Trophoblast cell (in vitro differentiated cells and primary cell): Measurements from ENCODE around the gene C11orf86.

Experiments
- DNase-seq, 2 donors: peaks; one replicate each; pipeline ENCODE4 v3.0.0-alpha.2; 2016
- H2AFZ ChIP-seq: 2 replicates; pipeline ENCODE4 v1.6.1; 2013; ENCODE audit warnings: low read length, moderate library complexity, mild to moderate bottlenecking; ENCODE audit not compliant: insufficient read depth, poor library complexity
- H2AK5ac ChIP-seq: 2 replicates; pipeline ENCODE4 v1.6.1; 2013; ENCODE audit warnings: mild to moderate bottlenecking, low read length
- H2BK120ac ChIP-seq: 2 replicates; pipeline ENCODE4 v1.6.1; 2013; ENCODE audit warnings: low read length, mild to moderate bottlenecking, moderate library complexity; ENCODE audit not compliant: insufficient read depth, poor library complexity
- H2BK12ac ChIP-seq: 2 replicates; pipeline ENCODE4 v1.6.1; 2013; ENCODE audit warnings: mild to moderate bottlenecking, low read length, moderate library complexity
- H2BK5ac ChIP-seq: 2 replicates; pipeline ENCODE4 v1.6.1; 2013; ENCODE audit warnings: low read length, low read depth, moderate library complexity, mild to moderate bottlenecking; ENCODE audit not compliant: poor library complexity
- H3K14ac ChIP-seq: 2 replicates; pipeline ENCODE4 v1.6.1; 2013; ENCODE audit warnings: mild to moderate bottlenecking, low read length
- H3K18ac ChIP-seq: 2 replicates; pipeline ENCODE4 v1.6.1; 2013; ENCODE audit warnings: mild to moderate bottlenecking, low read length
- H3K23ac ChIP-seq: 2 replicates; pipeline ENCODE4 v1.6.1; 2013; ENCODE audit warnings: low read length
- H3K27ac ChIP-seq: 2 replicates; pipeline ENCODE4 v1.5.1; 2013; ENCODE audit warnings: low read depth, mild to moderate bottlenecking, inconsistent platforms, low read length, moderate library complexity
- H3K27me3 ChIP-seq: 2 replicates; pipeline ENCODE4 v1.6.1; 2013; ENCODE audit warnings: inconsistent platforms, mild to moderate bottlenecking, low read length, moderate library complexity; ENCODE audit not compliant: insufficient read depth
- H3K36me3 ChIP-seq, 2 experiments: 1 replicate in 1 of 2; 2 replicates in 1 of 2; pipeline ENCODE4 v1.6.1; 2013; ENCODE audit warnings: low read length in 2 of 2, mild to moderate bottlenecking in 2 of 2, moderate library complexity in 1 of 2; ENCODE audit not compliant: insufficient read depth in 2 of 2, control insufficient read depth in 1 of 2
- H3K4ac ChIP-seq: 2 replicates; pipeline ENCODE4 v1.6.1; 2013; ENCODE audit warnings: low read depth, mild to moderate bottlenecking, low read length, moderate library complexity
- H3K4me1 ChIP-seq, 2 experiments: 1 replicate in 1 of 2; 2 replicates in 1 of 2; pipeline ENCODE4 v1.6.1; 2013; ENCODE audit warnings: low read length in 2 of 2, mild to moderate bottlenecking in 2 of 2, moderate library complexity in 1 of 2; ENCODE audit not compliant: insufficient read depth in 2 of 2, control insufficient read depth in 1 of 2
- H3K4me2 ChIP-seq: 2 replicates; pipeline ENCODE4 v1.6.1; 2013; ENCODE audit warnings: inconsistent platforms, mild to moderate bottlenecking, low read length, moderate library complexity
- H3K4me3 ChIP-seq: 2 replicates; pipeline ENCODE4 v1.5.1; 2013; ENCODE audit warnings: mild to moderate bottlenecking, low read depth, low read length, inconsistent platforms
- H3K79me1 ChIP-seq: one replicate; pipeline ENCODE4 v1.6.1; 2013; ENCODE audit warnings: low read length
- H3K79me2 ChIP-seq: 2 replicates; pipeline ENCODE4 v1.6.1; 2013; ENCODE audit warnings: low read length, mild to moderate bottlenecking; ENCODE audit not compliant: control insufficient read depth, insufficient read depth, poor library complexity
- H3K9ac ChIP-seq: 2 replicates; pipeline ENCODE4 v1.6.1; 2013; ENCODE audit warnings: mild to moderate bottlenecking, low read length
- H3K9me3 ChIP-seq: 2 replicates; pipeline ENCODE4 v1.6.1; 2013; ENCODE audit warnings: low read depth, mild to moderate bottlenecking, control low read depth, inconsistent platforms, low read length; ENCODE audit not compliant: insufficient read depth
- H4K12ac ChIP-seq: 2 replicates; pipeline ENCODE4 v1.6.1; 2013; ENCODE audit warnings: low read depth, mild to moderate bottlenecking, low read length, moderate library complexity
- H4K8ac ChIP-seq: 2 replicates; pipeline ENCODE4 v1.6.1; 2013; ENCODE audit warnings: low read depth, mild to moderate bottlenecking, low read length, moderate library complexity
- H4K91ac ChIP-seq: one replicate; pipeline ENCODE4 v1.6.1; 2013; ENCODE audit warnings: low read depth, mild to moderate bottlenecking, low read length, moderate library complexity
- WGBS: extraction: QIAGEN DNeasy Blood & Tissue Kit; methylation state at CpG from one replicate; pipeline ENCODE4 v1.1.7; 2013; ENCODE audit warnings: missing lambda C conversion rate; ENCODE audit not compliant: insufficient read length, insufficient coverage; ENCODE audit errors: extremely low coverage; 5-methylcytosine and 5-hydroxymethylcytosine counted together

C11orf86 gene

DNA sequence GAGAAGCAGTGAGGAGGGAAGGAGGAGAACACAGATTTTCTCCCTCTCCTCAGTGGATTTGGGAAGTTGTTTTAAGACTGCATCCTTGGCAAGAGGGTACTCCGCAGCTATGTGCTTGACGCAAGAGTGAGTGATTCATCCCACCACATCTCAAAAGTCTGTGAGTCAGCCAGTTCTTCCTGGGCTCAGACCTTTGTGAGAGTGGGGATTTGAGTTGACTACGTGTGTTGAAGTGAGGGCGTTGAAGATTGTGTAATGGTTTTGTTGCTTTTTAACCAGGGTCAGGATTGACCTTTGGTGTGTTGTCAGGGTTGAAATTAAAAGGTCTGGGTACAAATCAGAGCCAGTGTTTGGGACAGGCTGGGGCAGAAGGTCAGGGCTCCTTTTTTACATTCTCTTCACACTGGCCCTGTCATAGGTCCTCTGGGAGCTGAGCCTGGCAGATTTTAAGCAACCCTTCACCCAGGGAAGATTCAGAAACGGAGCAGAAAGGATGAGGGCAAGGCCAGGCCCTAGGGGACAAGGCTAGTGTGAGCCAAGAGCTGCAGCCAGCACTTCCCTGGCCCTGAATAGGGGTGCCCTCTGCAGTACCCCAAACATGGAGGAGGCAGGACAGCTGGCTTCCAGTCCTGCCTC, 4.2 kb upstream of the C11orf86 start:
- WGBS, result 100% methylated on average over 2 of the region's 5 CpGs
- H3K9me3 ChIP-seq, result no peaks in the 10 kb centered on the region

DNA sequence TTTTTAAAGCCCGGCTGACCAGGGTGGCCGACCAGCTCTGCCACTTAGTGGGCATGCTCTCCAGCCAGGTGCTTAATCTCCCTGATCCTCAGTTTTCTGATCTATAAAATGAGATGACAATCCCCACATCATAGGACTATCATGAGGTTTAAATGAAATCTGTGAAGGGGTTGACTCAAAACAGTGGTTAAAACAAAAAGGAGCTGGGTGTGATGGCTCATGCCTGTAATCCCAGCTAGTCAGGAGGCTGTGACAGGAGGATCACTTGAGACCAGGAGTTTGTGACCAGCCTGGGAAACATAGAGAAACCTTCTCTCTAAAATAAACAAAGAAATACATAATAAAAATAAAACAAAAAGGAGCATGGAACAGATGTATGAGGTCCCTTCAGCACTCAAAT, 3.6 kb upstream of the C11orf86 start:
- no peak overlapping the region for H2BK5ac ChIP-seq
- H2AK5ac ChIP-seq, result no peak overlapping the region
- no peak overlapping the region for H3K14ac ChIP-seq
- H2AFZ ChIP-seq, result no peak overlapping the region
- no peak overlapping the region for H3K9ac ChIP-seq
- no peak overlapping the region for H3K18ac ChIP-seq
- H3K4me3 ChIP-seq, result no peak overlapping the region
- no peak overlapping the region for H3K4ac ChIP-seq
- no peak overlapping the region for H2BK12ac ChIP-seq
- no peaks in the 10 kb centered on the region for H3K79me2 ChIP-seq
- H3K23ac ChIP-seq, result no peak overlapping the region
- H3K27ac ChIP-seq, result no peak overlapping the region
- H4K8ac ChIP-seq, result no peak overlapping the region
- DNase-seq, result no peak
- H3K79me1 ChIP-seq, result no peaks in the 10 kb centered on the region
- no peak overlapping the region for H3K4me2 ChIP-seq
- H4K12ac ChIP-seq, result no peak overlapping the region
- H4K91ac ChIP-seq, result no peak overlapping the region
- H3K27me3 ChIP-seq, result no peaks in the 10 kb centered on the region
- no peaks in the 10 kb centered on the region for H3K9me3 ChIP-seq
- WGBS, result no CpG with 5 or more reads among the region's 2 CpGs
- peaks cover 3% of the 10 kb centered on the region in 2 experiments for H3K4me1 ChIP-seq
- no peaks in the 10 kb centered on the region for H3K36me3 ChIP-seq
- no peak overlapping the region for H2BK120ac ChIP-seq

More for the DNA sequence above, 4.2 kb upstream of the C11orf86 start:
- Histone ChIP-seq H2BK12ac (no peak overlapping the region), H3K4me1 (peaks cover 3% of the 10 kb centered on the region in 2 experiments), H3K18ac (no peak overlapping the region), H3K9ac (no peak overlapping the region), H3K14ac (no peak overlapping the region), H3K4ac (no peak overlapping the region), H3K79me1 (no peaks in the 10 kb centered on the region), H3K4me2 (no peak overlapping the region), H4K91ac (no peak overlapping the region), H2BK5ac (no peak overlapping the region), H4K8ac (no peak overlapping the region), H3K23ac (no peak overlapping the region), H2AFZ (no peak overlapping the region), H4K12ac (no peak overlapping the region), H3K36me3 (no peaks in the 10 kb centered on the region), H3K79me2 (no peaks in the 10 kb centered on the region), H3K27me3 (no peaks in the 10 kb centered on the region), H3K27ac (no peak overlapping the region), H3K4me3 (no peak overlapping the region), H2AK5ac (no peak overlapping the region), H2BK120ac (no peak overlapping the region)
- peak; percentile 80 to 86 for DNase-seq

DNA sequence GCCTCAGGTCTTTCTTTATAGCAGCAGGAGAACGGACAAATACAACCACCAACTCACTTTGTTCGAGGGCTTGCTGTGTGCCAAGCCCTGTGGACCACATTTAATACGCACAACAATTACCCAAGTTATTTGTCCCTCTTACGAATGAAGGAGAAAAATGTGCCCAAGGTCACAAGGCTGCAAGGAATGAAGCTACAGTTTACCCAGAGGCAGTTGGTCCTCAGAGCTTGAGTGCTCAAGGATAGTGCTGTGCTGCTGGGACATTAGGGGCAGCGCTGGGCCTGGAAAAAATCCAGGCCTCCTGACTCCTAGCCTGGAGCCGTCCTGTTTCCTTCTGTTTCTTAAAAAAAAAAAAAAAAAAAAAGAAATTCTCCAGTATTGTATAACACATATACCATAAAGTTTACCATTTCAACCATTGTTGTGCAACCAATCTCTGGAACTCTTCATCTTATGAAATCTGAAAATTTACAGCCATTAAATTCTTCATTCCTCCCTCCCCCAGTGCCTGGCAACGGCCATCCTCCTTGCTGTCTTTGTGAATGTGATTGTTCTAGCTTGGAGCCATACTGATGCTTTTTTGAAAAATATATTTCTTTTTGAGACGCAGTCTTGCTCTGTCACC, 1.0 kb upstream of the C11orf86 start:
- H3K4me3 ChIP-seq, result no peak overlapping the region
- no peak overlapping the region for H3K27ac ChIP-seq
- H3K27me3 ChIP-seq, result no peaks in the 10 kb centered on the region
- peaks cover 3% of the 10 kb centered on the region for H3K9me3 ChIP-seq
- H2BK12ac ChIP-seq, result no peak overlapping the region
- no peaks in the 10 kb centered on the region for H3K79me2 ChIP-seq
- no peak overlapping the region for H4K12ac ChIP-seq
- H2BK120ac ChIP-seq, result no peak overlapping the region
- no peak overlapping the region for H3K4me2 ChIP-seq
- no peak overlapping the region for H3K23ac ChIP-seq
- H3K79me1 ChIP-seq, result no peaks in the 10 kb centered on the region
- no peak overlapping the region for H3K14ac ChIP-seq
- no peak for DNase-seq
- H2BK5ac ChIP-seq, result no peak overlapping the region
- no peak overlapping the region for H3K18ac ChIP-seq
- no peak overlapping the region for H2AK5ac ChIP-seq
- no peak overlapping the region for H3K9ac ChIP-seq
- no peak overlapping the region for H2AFZ ChIP-seq
- no peak overlapping the region for H3K4ac ChIP-seq
- no peaks in the 10 kb centered on the region for H3K36me3 ChIP-seq
- no peak overlapping the region for H4K8ac ChIP-seq
- H4K91ac ChIP-seq, result no peak overlapping the region
- peaks cover 3% of the 10 kb centered on the region in 2 experiments for H3K4me1 ChIP-seq
- WGBS, result no CpG with 5 or more reads among the region's 8 CpGs

DNA sequence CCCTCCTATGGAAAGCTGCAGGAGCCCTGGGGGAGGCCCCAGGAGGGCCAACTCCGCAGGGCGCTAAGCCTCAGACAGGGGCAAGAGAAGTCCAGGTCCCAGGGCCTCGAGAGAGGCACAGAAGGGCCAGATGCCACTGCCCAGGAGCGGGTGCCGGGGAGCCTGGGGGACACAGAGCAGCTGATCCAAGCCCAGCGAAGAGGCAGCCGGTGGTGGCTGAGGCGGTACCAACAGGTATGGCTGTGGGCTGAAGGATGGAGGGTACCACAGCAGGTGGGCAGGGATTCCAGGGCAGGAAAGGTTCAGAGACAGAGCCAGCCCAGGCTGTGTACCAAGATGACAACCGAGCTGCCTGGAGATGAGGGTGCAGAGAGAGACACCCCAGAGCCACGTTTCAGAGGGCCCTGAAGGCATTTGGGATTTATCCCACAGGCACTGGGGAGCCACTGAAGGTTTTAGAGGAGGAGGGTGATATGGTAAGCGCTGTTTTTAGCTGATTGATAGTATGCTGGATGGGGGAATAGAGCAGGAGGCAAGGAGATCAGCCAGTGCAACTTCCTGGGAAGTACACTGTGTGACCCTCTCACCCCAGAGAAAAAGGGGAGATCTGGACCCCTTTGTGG, 412 bp downstream of the C11orf86 start:
- Histone ChIP-seq H4K8ac (no peak overlapping the region), H3K18ac (no peak overlapping the region), H3K4me1 (peaks cover 3% of the 10 kb centered on the region in 2 experiments), H2BK5ac (no peak overlapping the region), H3K4me3 (no peak overlapping the region), H3K9me3 (peaks cover 3% of the 10 kb centered on the region), H3K27ac (no peak overlapping the region), H2AFZ (no peak overlapping the region), H2BK120ac (no peak overlapping the region), H4K91ac (no peak overlapping the region), H3K27me3 (no peaks in the 10 kb centered on the region), H3K36me3 (no peaks in the 10 kb centered on the region), H4K12ac (no peak overlapping the region), H2AK5ac (peak overlapping the region; percentile 44), H3K79me1 (no peaks in the 10 kb centered on the region), H3K9ac (no peak overlapping the region), H2BK12ac (no peak overlapping the region), H3K23ac (no peak overlapping the region), H3K14ac (no peak overlapping the region), H3K4me2 (no peak overlapping the region), H3K4ac (no peak overlapping the region), H3K79me2 (no peaks in the 10 kb centered on the region)
- WGBS, result no CpG with 5 or more reads among the region's 11 CpGs
- DNase-seq, result no peak
